Caki2 (cell line): ENCODE results near the gene MEIOSIN. TPM values are rescaled to one million over a fixed set of nuclear protein-coding genes. Genes with fewer than 3 reads are reported as not detected.

Experiments used
- DNase-seq: peaks from one replicate; pipeline ENCODE4 v3.0.0-alpha.2; 2015; ENCODE audit warnings: low read depth
- in situ Hi-C: cut with HindIII; loops from 2 replicates; pipeline ENCODE4 v1.10.0; 2016; ENCODE audit warnings: low sequenced_read_pairs, low pct_unique_long_range_greater_than_20kb, mixed read lengths
- total RNA-seq: library from RNA; depleted of rRNA; stranded (reverse); fragments of >200 nt; shearing (Covaris generic); gene quantifications from 2 replicates; pipeline ENCODE4 v1.2.3, GENCODE V29; 2014; ENCODE audit warnings: low replicate concordance

The MEIOSIN gene
- total RNA-seq, 1 experiment from 2014 or later: not detected

DNA sequence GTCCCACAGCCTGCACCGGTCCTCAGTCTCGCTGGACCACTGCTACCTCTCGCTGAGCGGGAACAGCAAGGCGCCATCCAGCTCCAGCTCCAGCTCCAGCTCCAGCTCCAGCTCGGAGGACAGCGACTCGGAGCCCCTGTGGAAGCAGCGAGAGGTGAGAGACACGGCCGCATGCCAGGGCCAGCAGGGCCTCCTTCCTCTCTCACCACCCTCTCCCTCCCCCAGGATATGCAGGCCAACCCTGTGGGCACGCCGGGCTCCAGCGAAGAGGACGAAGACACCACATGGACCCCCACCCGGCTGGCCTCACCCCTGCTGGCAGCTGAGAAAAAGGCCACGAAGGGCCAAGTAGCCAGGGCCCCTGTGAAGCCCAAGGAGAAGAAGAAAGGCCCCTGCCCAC lies 28.5 kb downstream of the MEIOSIN start:
- in situ Hi-C loops: no loop called here
- DNase-seq: no peak

DNA sequence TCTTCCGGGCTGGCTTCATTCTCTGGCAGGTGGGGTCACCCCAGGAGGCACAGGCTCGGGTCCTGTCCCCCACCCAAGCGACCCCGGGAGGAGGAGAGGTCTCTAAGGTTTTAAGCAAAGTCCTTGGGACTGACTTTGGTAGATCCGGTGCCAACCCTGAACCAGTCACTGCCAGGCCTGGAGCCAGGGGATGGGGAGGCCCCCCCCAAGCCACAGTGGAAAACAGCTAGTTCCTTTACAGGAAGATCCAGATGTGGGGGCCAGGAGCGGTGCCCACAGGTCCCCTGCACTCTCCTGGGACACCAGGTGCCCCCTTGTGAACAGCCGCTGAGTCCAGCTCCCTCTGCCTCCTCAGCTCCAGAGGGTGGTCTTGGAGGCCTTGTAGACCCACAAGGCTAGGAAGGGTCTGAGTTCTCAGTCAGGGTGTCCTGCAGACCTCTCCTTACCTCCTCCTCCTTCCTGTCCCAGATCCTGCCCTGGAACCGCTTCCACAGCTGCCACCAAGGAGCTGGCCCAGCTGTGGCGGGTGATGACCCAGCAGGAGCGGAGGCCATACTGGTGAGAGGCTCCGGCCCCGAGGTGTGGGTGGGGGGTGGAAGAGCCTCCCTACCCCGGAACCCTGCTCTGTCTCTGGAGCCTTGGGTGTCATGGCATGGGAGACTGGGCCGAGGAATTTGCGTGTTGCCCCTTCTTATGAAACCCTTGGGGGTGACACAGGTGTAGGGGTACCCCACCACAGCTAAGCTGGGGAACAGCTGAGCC lies 29.8 kb downstream of the MEIOSIN start:
- in situ Hi-C loops: no loop called here

DNA sequence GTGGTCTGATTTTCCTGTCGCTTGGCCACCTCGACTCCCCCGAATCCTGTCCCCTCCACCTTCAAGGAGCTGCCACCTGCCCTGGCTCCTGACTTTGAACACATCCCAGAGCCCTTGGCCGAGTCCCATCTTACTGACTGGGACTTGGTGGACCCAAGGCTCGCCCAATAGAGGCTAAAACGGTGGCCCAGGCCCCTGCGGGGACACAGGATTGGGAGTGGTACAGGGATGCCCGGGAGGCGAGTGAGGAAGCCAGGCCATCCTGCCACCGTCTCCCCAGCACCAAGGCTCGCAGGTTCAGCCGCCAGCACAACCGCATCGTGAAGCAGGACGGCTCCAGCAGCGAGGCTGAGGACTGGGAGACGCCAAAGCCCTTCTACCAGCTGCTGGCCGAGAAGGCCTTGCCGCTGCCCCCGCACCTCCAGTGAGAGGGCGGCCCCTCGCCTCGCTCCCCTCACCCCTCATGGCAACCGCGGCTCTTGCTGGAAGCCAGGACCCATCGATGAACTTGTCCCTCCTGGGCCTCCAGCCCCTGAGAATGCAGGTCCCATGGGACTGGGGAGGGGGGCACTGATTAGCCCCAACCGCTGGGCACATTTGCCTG lies 30.6 kb downstream of the MEIOSIN start:
- DNase-seq: no peak
- in situ Hi-C loops: no loop called here

More for the DNA sequence above, 29.8 kb downstream of the MEIOSIN start:
- DNase-seq: no peak

DNA sequence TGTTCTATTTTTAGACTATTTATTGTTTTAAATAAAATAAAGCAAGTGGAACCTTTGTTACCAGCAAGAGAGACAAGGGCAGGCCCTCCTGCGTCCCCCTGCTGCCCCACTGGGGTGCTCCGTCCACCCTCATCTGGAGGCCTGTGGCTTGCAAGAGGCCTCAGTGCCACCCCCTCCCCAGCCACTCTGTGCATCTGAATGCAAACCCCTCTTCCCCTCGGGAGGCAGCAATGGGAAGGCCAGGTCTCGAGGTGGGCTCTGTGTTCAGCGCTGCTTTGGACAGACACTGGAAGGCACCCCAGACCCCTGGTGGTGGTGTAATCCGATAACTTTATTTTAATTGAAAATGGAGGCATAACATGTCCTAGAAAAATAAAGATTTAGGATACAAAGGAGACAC lies 31.2 kb downstream of the MEIOSIN start:
- no peak for DNase-seq
- in situ Hi-C loops: no loop called here

DNA sequence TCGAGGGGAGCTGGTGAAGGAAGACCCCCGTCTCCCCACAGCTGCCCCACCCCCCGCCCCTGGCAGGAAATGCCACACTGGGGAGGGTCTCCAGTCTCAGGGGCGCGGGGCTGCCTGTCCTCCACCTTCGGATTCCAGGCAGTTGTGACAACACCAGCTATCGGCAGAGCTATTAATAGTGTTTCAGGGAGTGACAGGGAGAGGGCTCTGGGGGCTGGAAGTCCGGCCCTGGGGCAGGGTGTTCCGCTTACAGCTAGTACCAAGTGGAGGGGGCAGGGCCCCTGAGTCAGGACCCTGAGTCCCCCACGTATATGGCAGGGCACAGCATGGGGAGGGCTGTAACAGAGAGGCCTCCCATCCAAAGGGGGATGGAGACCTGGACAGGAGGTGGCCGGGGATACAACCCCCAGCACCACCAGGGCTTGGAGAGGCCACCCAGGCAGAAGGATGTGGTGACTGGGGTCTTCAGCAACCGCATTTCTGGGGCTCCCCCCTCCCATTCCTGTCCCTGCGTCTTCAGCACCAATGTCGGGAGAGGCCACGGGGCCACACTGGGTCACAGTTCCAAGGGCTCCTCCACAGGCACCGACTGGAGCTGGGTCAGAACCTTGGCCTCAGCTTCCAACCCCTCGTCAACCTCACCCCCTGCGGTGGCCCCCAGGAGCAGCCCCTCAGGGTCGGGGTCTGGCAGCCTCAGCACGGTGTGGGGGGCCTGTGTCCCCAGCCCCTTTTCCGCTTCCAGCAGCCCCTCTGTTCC lies 31.9 kb downstream of the MEIOSIN start:
- DNase-seq: no peak
- in situ Hi-C loops: no loop called here

DNA sequence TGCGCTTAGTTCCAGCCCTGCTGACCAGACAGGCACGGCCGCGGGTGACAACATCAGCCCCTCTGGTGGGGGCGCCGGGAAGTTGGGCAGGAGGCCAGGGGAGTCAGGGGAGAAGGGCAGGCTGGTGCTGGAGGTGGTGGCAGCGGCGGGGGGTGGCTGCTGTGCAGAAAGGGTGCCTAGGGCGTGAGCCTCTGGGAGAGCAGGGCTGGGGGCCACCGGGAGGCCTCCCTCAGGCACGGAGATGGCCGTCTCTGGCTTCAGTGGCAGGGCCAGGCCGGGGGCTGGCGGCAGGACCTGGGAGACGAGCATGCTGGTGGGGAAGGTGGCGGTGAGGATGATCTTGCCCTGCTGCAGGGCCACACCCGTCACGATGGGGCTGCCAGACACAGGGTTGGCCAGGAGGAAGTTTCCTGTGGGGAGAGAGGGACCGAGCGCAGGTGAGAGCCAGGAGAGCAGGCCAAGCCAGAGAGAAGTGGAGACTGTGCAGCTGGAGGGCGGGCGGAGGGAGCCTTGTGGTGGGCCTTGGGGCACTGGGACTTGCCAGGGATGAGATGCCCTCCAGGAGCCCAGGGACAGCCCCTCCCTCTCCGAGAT lies 32.6 kb downstream of the MEIOSIN start:
- DNase-seq: no peak
- in situ Hi-C loops: no loop called here

DNA sequence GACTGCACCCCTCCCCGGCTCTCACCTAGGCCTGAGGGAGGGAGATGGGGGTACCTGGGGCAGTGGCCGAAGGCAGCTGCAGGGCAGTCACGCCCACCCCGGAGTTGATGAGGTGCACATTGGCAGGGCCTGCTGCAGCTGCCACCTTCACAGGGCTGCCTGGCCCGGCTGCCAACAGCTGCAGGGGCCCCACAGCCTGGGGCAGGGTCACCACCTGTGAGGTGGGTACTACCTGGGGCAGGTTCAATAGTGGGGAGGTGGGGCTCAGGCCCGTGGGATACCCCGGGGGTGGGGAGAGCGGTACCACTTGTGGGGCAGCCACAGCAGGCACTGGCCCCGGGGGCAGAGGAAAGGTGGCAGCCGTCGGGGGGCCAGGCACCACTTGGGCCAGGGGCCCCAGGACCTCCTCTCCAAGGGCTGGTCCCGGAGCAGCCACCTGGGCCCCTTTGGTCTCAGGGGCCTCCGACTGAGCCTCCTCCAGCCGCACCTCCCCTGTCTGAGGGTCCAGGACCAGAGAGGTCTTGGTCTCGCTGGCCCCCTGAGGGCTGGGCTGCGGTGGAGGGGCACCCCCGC lies 33.1 kb downstream of the MEIOSIN start:
- no peak for DNase-seq
- in situ Hi-C loops: no loop called here

DNA sequence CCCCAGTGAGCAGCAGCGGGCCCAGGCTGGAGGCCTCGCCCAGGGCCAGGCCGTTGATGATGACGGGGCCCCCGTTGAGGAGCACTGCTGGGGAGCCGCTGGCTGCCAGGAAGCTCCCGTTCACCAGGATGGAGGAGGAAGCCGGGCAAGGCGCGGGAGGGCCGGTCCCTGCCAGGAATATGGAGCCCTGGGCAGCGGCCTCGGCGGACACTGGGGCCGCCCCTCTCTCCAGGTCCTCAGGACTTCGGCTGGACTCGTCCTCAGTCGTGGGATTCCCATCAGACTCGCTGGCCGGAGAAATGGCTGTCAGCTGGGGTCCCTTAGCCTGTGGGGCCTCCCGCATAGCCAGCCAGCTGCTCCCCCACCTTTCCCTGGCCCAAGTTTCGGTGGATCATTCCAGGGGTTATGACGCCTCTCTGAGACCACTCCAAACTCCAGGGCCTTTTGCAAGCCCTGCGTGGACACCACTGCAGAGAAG lies 33.7 kb downstream of the MEIOSIN start:
- in situ Hi-C loops: no loop called here

DNA sequence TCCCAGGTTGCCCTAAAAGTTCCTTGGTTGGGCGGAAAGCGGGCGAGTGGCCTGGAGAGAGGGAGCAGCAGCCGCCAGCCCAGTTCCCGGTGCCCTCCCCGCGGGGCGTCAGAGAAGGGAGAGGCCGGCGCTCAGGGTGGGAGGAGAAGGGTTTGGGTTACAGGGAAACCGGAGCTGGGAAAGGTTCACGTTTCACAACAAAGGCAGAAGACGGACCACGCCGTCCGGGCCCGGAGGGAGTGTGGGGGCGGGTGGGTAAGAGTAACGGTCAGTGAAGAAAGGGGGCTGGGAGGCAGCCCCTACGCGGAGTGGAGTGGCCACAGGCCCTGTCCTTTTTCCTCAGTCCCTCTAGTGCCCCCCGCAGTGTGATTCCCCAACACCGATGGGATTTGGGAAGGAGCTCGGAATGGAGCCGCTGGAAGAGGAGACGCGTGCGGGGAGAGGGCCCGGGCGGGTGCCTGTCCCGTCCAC lies 34.2 kb downstream of the MEIOSIN start:
- DNase-seq: peak; percentile 80
- in situ Hi-C loops: no loop called here

More for the DNA sequence above, 33.7 kb downstream of the MEIOSIN start:
- no peak for DNase-seq

DNA sequence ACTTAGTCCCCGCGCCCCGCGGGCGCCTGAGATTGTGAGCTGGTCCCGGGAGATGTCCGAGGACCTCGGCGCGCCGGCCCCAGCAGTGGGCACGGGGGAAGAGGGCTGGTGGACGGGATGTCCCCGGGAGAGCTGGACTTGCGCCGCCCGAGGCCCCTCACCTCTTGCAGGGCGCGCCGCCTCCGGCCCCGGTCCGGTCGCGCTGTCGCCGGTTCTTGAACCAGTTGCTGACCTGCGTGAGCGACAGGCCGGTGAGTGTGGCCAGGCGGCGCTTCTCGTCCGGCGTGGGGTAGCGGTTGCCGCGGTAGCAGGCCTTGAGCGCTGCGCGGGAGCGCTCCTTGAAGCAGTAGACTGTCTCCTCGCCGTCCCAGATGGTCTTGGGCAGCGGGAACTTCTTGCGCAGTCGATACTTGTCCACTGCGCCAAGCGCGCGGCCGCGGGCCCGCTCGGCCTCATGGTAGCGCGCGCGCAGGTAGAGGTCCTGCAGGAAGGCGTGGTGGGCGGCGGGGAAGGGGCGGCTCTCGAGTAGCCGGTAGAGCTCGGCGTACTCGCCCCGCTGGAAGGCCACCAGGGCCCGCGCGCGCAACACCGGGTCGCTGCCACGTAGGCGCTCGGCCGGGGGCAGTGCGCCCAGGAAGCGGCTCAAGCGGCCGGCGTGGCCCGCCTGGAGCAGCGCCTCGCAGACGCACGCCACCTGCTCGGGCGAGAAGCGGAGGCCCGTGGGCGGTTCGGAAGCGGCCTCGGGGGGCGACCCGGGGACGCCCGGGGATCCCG lies 34.8 kb downstream of the MEIOSIN start:
- DNase-seq: peak; percentile 78
- in situ Hi-C loops: no loop called here

DNA sequence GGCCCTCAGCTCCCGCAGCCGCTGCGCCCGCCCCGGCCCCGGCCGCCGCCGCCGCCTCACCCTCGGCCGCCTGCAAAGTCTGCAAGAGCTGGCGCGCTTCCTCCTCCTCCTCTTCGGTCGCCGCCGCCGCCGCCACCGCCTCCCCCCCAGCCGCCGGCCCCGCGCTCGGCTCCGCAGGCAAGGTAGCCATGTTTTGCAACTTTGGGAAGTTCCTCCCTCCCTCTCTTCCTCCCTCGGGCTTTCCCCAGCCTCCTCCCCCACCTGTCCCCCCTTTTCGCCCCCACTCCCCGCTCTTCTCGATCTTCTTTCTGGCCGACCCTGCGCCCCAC lies 35.4 kb downstream of the MEIOSIN start:
- no peak for DNase-seq
- in situ Hi-C loops: no loop called here

DNA sequence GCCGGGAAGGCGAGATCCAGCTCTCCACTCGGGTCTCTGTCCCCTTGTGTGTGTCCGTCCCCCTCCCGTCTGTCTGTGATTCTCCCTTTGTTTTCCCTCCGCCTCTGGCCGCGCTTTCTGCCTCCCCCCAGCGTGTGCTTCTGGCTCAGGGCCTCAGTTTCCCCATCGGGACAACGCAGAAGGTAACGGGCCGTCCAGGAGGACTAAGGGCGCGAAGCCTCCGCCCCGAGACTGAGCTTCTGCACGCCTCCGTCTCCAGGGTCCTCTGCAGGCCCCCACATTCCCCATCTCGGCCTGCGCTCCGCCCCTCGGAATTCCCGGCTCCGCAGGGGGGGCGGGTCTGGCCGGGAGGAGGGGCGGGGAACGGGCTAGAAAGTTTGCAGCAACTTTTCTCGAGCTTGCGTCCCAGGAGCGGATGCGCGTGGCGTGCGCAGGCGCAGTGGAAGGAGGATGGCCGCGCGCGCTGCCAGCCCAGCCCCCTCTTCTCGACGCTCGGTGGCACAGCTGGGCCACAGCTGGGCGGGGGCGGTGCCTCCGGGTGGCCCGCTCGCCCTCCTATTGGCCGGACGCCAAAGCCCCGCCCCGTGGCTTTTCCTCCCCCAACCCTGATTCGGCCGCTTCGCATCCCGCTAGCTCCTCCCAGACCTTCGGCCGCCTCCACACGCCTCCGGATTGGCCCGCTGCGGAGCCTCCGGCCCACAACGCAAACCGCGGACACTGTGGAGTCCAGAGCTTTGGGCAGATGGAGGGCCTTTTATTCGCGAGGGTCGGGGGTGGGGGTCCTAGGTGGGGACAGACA lies 35.9 kb downstream of the MEIOSIN start, which contains the start of gene SIX5:
SIX5 (minus strand) TSS at position 269 of the 799 bp plus-strand sequence. CDS start 408 bp downstream, outside the sequence.
- in situ Hi-C loops: no loop called here
- peak; percentile 100 for DNase-seq

DNA sequence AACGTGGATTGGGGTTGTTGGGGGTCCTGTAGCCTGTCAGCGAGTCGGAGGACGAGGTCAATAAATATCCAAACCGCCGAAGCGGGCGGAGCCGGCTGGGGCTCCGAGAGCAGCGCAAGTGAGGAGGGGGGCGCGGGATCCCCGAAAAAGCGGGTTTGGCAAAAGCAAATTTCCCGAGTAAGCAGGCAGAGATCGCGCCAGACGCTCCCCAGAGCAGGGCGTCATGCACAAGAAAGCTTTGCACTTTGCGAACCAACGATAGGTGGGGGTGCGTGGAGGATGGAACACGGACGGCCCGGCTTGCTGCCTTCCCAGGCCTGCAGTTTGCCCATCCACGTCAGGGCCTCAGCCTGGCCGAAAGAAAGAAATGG lies 36.6 kb downstream of the MEIOSIN start:
- DNase-seq: no peak
- in situ Hi-C loops: no loop called here

DNA sequence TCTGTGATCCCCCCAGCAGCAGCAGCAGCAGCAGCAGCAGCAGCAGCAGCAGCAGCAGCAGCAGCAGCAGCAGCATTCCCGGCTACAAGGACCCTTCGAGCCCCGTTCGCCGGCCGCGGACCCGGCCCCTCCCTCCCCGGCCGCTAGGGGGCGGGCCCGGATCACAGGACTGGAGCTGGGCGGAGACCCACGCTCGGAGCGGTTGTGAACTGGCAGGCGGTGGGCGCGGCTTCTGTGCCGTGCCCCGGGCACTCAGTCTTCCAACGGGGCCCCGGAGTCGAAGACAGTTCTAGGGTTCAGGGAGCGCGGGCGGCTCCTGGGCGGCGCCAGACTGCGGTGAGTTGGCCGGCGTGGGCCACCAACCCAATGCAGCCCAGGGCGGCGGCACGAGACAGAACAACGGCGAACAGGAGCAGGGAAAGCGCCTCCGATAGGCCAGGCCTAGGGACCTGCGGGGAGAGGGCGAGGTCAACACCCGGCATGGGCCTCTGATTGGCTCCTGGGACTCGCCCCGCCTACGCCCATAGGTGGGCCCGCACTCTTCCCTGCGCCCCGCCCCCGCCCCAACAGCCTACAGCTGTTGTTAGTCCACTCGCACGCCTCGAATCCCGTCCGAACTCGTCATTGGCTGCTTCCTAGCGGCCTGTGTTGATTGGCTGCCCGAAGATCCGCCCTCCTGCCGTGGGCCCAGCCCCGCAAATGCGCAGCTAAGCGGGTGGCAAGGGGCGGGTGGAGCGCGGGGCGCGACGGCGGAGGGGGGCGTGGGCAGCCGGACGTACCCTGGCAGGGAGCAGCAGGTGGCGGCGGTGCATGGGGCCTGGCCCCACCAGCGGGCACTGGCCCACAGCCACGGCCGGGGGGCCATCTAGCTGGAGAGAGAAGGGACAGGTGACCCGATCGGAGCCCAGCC lies 37.2 kb downstream of the MEIOSIN start:
- in situ Hi-C loops: no loop called here
- DNase-seq: peak; percentile 99

DNA sequence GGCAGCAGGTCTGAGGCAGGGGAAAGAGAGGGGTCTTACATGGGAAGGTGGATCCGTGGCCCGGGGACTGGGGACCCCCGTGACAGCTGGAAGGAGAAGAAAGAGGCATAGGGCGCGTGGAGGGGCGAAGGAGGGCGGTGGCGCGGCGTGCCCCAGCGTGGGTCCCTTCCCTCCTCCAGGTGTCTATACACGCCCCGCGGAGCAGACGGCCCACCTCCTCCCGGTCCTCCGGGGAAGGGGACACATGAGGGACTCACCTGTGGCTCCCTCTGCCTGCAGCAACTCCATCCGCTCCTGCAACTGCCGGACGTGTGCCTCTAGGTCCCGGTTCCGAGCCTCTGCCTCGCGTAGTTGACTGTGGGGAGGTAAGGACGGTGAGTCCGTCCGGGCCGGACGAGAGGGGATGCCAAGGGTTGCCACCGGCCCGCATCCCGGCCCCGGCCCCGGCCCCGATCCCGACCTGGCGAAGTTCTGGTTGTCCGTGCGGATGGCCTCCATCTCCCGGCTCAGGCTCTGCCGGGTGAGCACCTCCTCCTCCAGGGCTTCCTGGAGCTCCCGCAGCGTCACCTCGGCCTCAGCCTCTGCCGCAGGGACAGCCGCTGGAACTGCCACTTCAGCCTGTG lies 38.2 kb downstream of the MEIOSIN start:
- in situ Hi-C loops: no loop called here
- DNase-seq: no peak
